Adrenal gland (tissue), 5 donors: ENCODE data around the gene CRTAP.

Experiments
- CTCF ChIP-seq, 6 experiments: fragments of 450-650 bp in 4 of 6; fragments of 200-600 bp in 2 of 6; sonication (generic) in 1 of 6; IDR thresholded peaks; 1 replicate in 5 of 6; 2 replicates in 1 of 6; pipeline versions ENCODE4 v1.5.1 to v1.8.0; 2016 to 2021; ENCODE audit warnings: antibody characterized with exemption in 6 of 6, mild to moderate bottlenecking in 2 of 6, moderate library complexity in 1 of 6
- POLR2A ChIP-seq, 2 donors: fragments of 450-650 bp; IDR thresholded peaks; one replicate each; pipeline ENCODE4 v1.6.1; 2017; ENCODE audit warnings: antibody characterized with exemption in 2 of 2, mild to moderate bottlenecking in 2 of 2, moderate library complexity in 1 of 2
- donor health status: DM: no; HTN: no; CAD: no.

GRCh38 chr3:33187368-33187634 lies 73.5 kb downstream of the CRTAP start:
- TF ChIP-seq POLR2A (IDR thresholded peaks at IDR 0.05) (no peak), CTCF (IDR thresholded peaks at IDR 0.05) (no peak)
